Right lobe of liver (tissue), 6 donors: ENCODE data around the gene RIMBP2. TPM values are rescaled to one million over a fixed set of nuclear protein-coding genes. Genes with fewer than 3 reads are reported as not detected.

ENCODE experiments used
- ATAC-seq, 4 donors: fragments of 200-7000 bp; cut with Tn5 transposase; one replicate each; pipeline ENCODE4 v1.9.1; 2020; ENCODE audit warnings: mild to moderate bottlenecking in 4 of 4, moderate library complexity in 4 of 4
- DNase-seq, 3 donors: peaks; one replicate each; pipeline ENCODE4 v3.0.0-alpha.2; 2020
- H3K27ac ChIP-seq, 3 donors: fragments of 200-600 bp; one replicate each; pipeline ENCODE4 v1.8.0; 2022
- H3K27me3 ChIP-seq, 2 donors: fragments of 200-600 bp; one replicate each; pipeline ENCODE4 v1.8.0; 2022
- H3K36me3 ChIP-seq, 4 donors: fragments of 200-600 bp; sonication (generic) in 1 of 4; one replicate each; pipeline versions ENCODE4 v1.5.1 to v1.8.0; 2017 to 2022; ENCODE audit warnings: control low read depth in 1 of 4
- H3K4me1 ChIP-seq, 4 donors: fragments of 200-600 bp; sonication (generic) in 1 of 4; one replicate each; pipeline versions ENCODE4 v1.5.1 to v1.8.0; 2017 to 2022; ENCODE audit warnings: control low read depth in 1 of 4
- H3K4me3 ChIP-seq, 3 donors: fragments of 200-600 bp; one replicate each; pipeline ENCODE4 v1.8.0; 2022
- H3K9me3 ChIP-seq, 4 donors: fragments of 200-600 bp; sonication (generic) in 1 of 4; one replicate each; pipeline versions ENCODE4 v1.5.1 to v1.8.0; 2017 to 2022; ENCODE audit warnings: control low read depth in 1 of 4
- CTCF ChIP-seq, 4 donors: fragments of 200-600 bp in 3 of 4; fragments of 450-650 bp in 1 of 4; IDR thresholded peaks; one replicate each; pipeline versions ENCODE4 v1.5.1 to v1.8.0; 2016 to 2022; ENCODE audit warnings: antibody characterized with exemption in 4 of 4, mild to moderate bottlenecking in 2 of 4
- POLR2A ChIP-seq: fragments of 450-650 bp; IDR thresholded peaks from one replicate; pipeline ENCODE4 v1.6.1; 2017; ENCODE audit warnings: antibody characterized with exemption, mild to moderate bottlenecking
- WGBS: methylation state at CpG from one replicate; pipeline ENCODE4 v1.1.6; 2018; ENCODE audit warnings: low coverage, low lambda C conversion rate; ENCODE audit not compliant: insufficient coverage; ENCODE audit errors: missing lambda C conversion rate; 5-methylcytosine and 5-hydroxymethylcytosine counted together
- intact Hi-C, 2 donors: fragments of 100-400 bp; cut with DNase I; formaldehyde crosslinking; loops; one replicate each; pipeline versions ENCODE4 v1.11.2 to v1.14.1; 2022
- total RNA-seq, 6 experiments: library from RNA; depleted of rRNA in 2 of 6; stranded (reverse); fragments of >200 nt in 2 of 6; fragmentation: NEBNext Ultra II Directional in 3 of 6; extraction: Animal tissue kit (Norgen Biotek cat#: 25700) in 3 of 6; gene quantifications; one replicate each; pipeline versions ENCODE4 v1.1.0 to v1.2.4, GENCODE V29; 2016 to 2023
- donor health status: DM: no; HTN: yes; CAD: no.
- donor health status: DM: no; HTN: no; CAD: no.
- donor health status: DM: no; HTN: no; CAD: no.
- donor health status: DM: no; HTN: yes; CAD: no.
- donor health status: DM: no; HTN: yes; CAD: no.

Gene RIMBP2
- total RNA-seq, 6 experiments from 2014 or later: 0.04 to 0.19 TPM; not detected in 4

DNA sequence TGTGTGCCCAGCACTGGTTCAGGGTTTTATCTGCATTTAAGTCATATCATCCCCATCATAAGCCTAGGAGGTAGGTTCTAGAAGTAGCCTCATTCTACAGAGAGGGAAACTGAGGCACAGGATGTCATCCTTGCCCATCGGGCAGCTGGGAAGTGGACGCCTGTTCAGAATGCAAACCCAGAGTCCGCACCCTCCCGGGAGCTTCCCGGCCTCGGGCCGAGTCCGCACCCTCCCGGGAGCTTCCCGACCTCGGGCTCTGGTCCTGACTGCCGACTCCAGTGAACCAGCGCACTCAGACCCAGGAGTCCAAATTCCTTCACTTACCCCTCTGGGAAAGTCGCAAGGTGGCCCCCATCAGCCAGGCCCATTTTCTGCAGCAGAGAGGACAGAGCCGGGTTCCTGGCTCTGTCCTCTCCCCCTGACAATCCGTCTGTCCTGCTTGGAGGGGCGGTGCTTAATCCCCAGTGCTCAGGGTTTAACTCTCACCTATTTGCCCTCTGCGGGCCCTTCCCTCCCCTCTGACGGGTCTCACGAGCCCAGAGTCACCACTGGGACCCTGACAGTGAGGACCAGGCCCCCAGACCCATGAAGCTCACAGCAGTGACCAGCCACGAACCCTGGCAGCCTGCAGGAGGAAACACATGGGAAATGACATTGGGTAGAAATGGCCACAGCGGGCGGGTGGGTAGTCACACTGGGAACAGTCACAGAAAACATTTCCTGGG is 236.5 kb downstream of the RIMBP2 start:
- Histone ChIP-seq H3K27ac (no peak overlapping the region), H3K27me3 (no peaks in the 10 kb centered on the region), H3K36me3 (no peaks in the 10 kb centered on the region), H3K9me3 (no peaks in the 10 kb centered on the region), H3K4me1 (no peaks in the 10 kb centered on the region), H3K4me3 (no peak overlapping the region)
- WGBS: 32% methylated on average over 7 of the region's 23 CpGs
- DNase-seq (peak in 1 of 3 donors; percentile 37), ATAC-seq (no peak)
- intact Hi-C loops: no loop called here
- TF ChIP-seq CTCF (IDR thresholded peaks at IDR 0.05) (no peak), POLR2A (no peak)

GRCh38 chr12:130478786-130479185 is 237.3 kb downstream of the RIMBP2 start:
- WGBS: 87% methylated on average over 3 of the region's 21 CpGs

DNA sequence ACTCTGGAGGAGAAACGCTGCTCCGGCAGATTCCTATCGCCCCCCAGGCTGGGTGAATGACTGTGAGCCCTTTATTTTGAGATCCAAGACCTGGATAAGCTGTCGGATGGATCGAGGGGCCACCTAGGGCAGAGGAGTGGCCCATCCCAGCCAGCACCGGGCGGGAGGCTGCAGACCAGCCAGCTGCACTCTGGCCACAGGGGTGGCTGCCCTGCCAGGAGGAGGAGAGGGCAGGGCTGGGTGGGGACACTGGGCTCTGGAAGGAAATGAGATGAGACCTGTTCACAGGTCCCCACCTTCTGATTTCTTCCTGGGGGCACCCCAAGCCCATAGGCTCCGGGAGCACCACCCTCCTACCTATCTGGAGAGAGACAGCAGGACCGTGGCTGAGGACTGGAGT is 238.4 kb downstream of the RIMBP2 start:
- Histone ChIP-seq H3K27me3 (no peaks in the 10 kb centered on the region), H3K4me1 (no peaks in the 10 kb centered on the region), H3K27ac (no peak overlapping the region), H3K36me3 (no peaks in the 10 kb centered on the region), H3K4me3 (no peak overlapping the region), H3K9me3 (no peaks in the 10 kb centered on the region)
- no peak for ATAC-seq
- intact Hi-C loops: no loop called here
- WGBS: 18% methylated on average over 7 of the region's 9 CpGs
- peak in 1 of 3 donors; percentile 16 for DNase-seq
- no peak for TF ChIP-seq CTCF (IDR thresholded peaks at IDR 0.05)
- TF ChIP-seq POLR2A: no peak

More at GRCh38 chr12:130478786-130479185, 237.3 kb downstream of the RIMBP2 start:
- intact Hi-C loops: no loop called here
- ATAC-seq: no peak
- TF ChIP-seq POLR2A (no peak), CTCF (IDR thresholded peaks at IDR 0.05) (no peak)
- no peaks in the 10 kb centered on the region for H3K36me3 ChIP-seq
- H3K9me3 ChIP-seq: no peaks in the 10 kb centered on the region
- DNase-seq: peak in 1 of 3 donors; percentile 42
- H3K4me1 ChIP-seq: no peaks in the 10 kb centered on the region
- no peaks in the 10 kb centered on the region for H3K27me3 ChIP-seq
- H3K27ac ChIP-seq: no peak overlapping the region
- H3K4me3 ChIP-seq: no peak overlapping the region

- WGBS: 53% methylated on average over 10 of the region's 12 CpGs
- Histone ChIP-seq H3K27me3 (no peaks in the 10 kb centered on the region), H3K36me3 (no peaks in the 10 kb centered on the region)
These were observed 238.8 kb downstream of the RIMBP2 start for GRCh38 chr12:130477266-130477665.

More at GRCh38 chr12:130477266-130477665, 238.8 kb downstream of the RIMBP2 start:
- H3K4me1 ChIP-seq: no peaks in the 10 kb centered on the region
- peak in 1 of 3 donors; percentile 35 for DNase-seq
- no peaks in the 10 kb centered on the region for H3K9me3 ChIP-seq
- no peak for TF ChIP-seq POLR2A
- no peak for TF ChIP-seq CTCF (IDR thresholded peaks at IDR 0.05)
- intact Hi-C loops: no loop called here
- no peak overlapping the region for H3K27ac ChIP-seq
- no peak for ATAC-seq
- H3K4me3 ChIP-seq: no peak overlapping the region
